Vagina (tissue), 2 donors: ENCODE measurements around the gene MYO9A.

Source experiments
- POLR2A ChIP-seq, 2 donors: fragments of 450-650 bp; IDR thresholded peaks; one replicate each; pipeline ENCODE4 v1.6.1; 2017; ENCODE audit warnings: antibody characterized with exemption in 2 of 2, mild to moderate bottlenecking in 2 of 2, moderate library complexity in 2 of 2
- POLR2AphosphoS5 ChIP-seq, 2 donors: sonication (generic); formaldehyde crosslinking; IDR thresholded peaks; one replicate each; pipeline ENCODE4 v1.9.0; 2017; ENCODE audit warnings: antibody characterized with exemption in 2 of 2, mild to moderate bottlenecking in 2 of 2, low read depth in 1 of 2; ENCODE audit not compliant: insufficient read depth in 1 of 2
- TF ChIP-seq, protein P1 (sequence below), 3 experiments: fragments of 450-650 bp in 2 of 3; fragments of 200-600 bp in 1 of 3; sonication (generic) in 1 of 3; IDR thresholded peaks; one replicate each; pipeline ENCODE4 v1.5.1; 2017 to 2019; ENCODE audit warnings: antibody characterized with exemption in 3 of 3, mild to moderate bottlenecking in 2 of 3, moderate library complexity in 2 of 3

DNA sequence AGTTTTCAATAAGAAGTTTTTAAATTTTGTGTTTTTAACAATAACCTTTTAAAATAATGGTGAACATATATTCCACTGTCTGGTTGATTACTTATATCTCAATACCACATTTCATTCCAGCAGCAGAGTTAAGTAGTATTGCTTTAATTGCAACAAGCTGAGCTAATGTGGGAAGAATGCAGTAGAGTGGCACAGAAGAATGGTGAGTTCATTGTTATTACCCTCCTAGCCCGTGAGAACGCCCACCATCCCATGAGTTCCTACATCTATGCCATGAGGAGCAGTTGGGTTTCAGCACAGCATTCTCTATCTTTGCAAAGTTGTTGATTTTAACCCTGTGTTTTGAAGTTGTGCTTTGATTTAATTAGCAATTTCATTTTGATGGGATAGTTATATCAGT lies 325.4 kb downstream of the MYO9A start:
- TF ChIP-seq, protein P1, sequence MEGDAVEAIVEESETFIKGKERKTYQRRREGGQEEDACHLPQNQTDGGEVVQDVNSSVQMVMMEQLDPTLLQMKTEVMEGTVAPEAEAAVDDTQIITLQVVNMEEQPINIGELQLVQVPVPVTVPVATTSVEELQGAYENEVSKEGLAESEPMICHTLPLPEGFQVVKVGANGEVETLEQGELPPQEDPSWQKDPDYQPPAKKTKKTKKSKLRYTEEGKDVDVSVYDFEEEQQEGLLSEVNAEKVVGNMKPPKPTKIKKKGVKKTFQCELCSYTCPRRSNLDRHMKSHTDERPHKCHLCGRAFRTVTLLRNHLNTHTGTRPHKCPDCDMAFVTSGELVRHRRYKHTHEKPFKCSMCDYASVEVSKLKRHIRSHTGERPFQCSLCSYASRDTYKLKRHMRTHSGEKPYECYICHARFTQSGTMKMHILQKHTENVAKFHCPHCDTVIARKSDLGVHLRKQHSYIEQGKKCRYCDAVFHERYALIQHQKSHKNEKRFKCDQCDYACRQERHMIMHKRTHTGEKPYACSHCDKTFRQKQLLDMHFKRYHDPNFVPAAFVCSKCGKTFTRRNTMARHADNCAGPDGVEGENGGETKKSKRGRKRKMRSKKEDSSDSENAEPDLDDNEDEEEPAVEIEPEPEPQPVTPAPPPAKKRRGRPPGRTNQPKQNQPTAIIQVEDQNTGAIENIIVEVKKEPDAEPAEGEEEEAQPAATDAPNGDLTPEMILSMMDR (IDR thresholded peaks at IDR 0.05) = no peak
- TF ChIP-seq POLR2A (IDR thresholded peaks at IDR 0.05) = no peak
- TF ChIP-seq POLR2AphosphoS5 (IDR thresholded peaks at IDR 0.05; ENCODE audit: insufficient read depth in 1 of 2, low read depth in 1 of 2) = no peak
